ENCODE results near the gene AP1S3.

AP1S3 gene

GRCh38 chr2:223856584-223856983 is 19.2 kb upstream of the AP1S3 start:
- Histone ChIP-seq H3K9me3 (ENCODE audit: low read depth, low read length) (no peaks in the 10 kb centered on the region), H3K9ac (ENCODE audit: insufficient read length) (no peak overlapping the region), H3K36me3 (ENCODE audit: insufficient read depth, low read length) (peaks cover 11% of the 10 kb centered on the region; the same call in 1 of the 2 replicates), H3K27ac (no peak overlapping the region), H3K4me3 (no peak overlapping the region)
- no peak for TF ChIP-seq EZH2 (IDR thresholded peaks at IDR 0.05)
- no peak for TF ChIP-seq FOXP2 (optimal IDR thresholded peaks at IDR 0.05; ENCODE audit: control extremely low read depth, extremely low read length, insufficient read depth)
- no peak for TF ChIP-seq POLR2AphosphoS5 (IDR thresholded peaks at IDR 0.05; ENCODE audit: borderline replicate concordance, low read depth, low read length)
- DNase-seq (ENCODE audit: low read depth, low spot score), result no peak

GRCh38 chr2:223856021-223856420 is 18.6 kb upstream of the AP1S3 start:
- no peak overlapping the region for H3K9ac ChIP-seq (ENCODE audit: insufficient read length)
- H3K9me3 ChIP-seq (ENCODE audit: low read depth, low read length), result no peaks in the 10 kb centered on the region
- H3K4me3 ChIP-seq, result no peak overlapping the region
- peaks cover 15% of the 10 kb centered on the region; the same call in 1 of the 2 replicates for H3K36me3 ChIP-seq (ENCODE audit: insufficient read depth, low read length)
- DNase-seq (ENCODE audit: low read depth, low spot score), result no peak
- TF ChIP-seq EZH2 (IDR thresholded peaks at IDR 0.05), result no peak
- TF ChIP-seq POLR2AphosphoS5 (IDR thresholded peaks at IDR 0.05; ENCODE audit: borderline replicate concordance, low read depth, low read length), result no peak
- TF ChIP-seq FOXP2 (optimal IDR thresholded peaks at IDR 0.05; ENCODE audit: control extremely low read depth, extremely low read length, insufficient read depth), result no peak
- no peak overlapping the region for H3K27ac ChIP-seq

DNA sequence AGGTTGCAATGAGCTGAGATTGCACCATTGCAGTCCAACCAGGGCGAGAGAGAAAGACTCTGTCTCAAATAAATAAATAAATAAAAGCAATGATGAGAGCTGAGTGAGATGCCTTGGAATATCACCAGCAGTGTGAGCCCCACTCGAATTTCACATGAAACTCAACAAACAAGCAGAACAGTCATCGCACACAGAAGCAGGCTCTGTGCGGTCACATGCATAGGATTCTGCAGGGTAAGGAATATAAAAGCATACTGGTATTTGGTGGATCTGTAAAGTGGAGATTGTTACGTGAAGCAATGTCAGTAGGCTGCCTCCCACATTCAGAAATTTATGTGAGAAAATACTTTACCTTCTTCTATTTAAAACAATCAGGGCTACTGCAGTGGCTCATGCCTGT is 18.0 kb upstream of the AP1S3 start:
- TF ChIP-seq FOXP2 (optimal IDR thresholded peaks at IDR 0.05; ENCODE audit: control extremely low read depth, extremely low read length, insufficient read depth), result no peak
- TF ChIP-seq POLR2AphosphoS5 (IDR thresholded peaks at IDR 0.05; ENCODE audit: borderline replicate concordance, low read depth, low read length), result no peak
- no peak for TF ChIP-seq EZH2 (IDR thresholded peaks at IDR 0.05)
- no peak overlapping the region for H3K27ac ChIP-seq

DNA sequence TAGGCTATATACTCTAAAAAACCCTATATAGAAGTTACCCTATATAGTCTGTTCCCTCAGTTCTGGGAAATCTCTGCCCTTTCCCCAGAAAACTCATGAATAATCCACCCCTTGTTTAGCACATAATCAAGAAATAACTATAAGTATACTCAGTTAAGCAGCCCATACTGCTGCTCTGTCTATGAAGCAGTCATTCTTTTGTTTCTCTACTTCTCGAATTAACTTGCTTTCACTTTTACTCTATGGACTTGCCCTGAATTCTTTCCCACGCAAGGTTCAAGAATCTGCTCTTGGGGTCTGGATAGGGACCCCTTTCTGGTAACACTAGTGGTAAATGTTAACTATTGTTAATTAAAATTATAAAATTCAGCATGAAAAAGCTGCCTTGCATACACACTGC is 17.4 kb upstream of the AP1S3 start:
- DNase-seq (ENCODE audit: low read depth, low spot score), result no peak
- H3K36me3 ChIP-seq (ENCODE audit: insufficient read depth, low read length), result peaks cover 15% of the 10 kb centered on the region; the same call in 1 of the 2 replicates
- H3K9me3 ChIP-seq (ENCODE audit: low read depth, low read length), result no peaks in the 10 kb centered on the region
- no peak overlapping the region for H3K27ac ChIP-seq
- TF ChIP-seq POLR2AphosphoS5 (IDR thresholded peaks at IDR 0.05; ENCODE audit: borderline replicate concordance, low read depth, low read length) (no peak), EZH2 (IDR thresholded peaks at IDR 0.05) (no peak), FOXP2 (optimal IDR thresholded peaks at IDR 0.05; ENCODE audit: control extremely low read depth, extremely low read length, insufficient read depth) (no peak)
- no peak overlapping the region for H3K9ac ChIP-seq (ENCODE audit: insufficient read length)
- H3K4me3 ChIP-seq, result no peak overlapping the region

More for the DNA sequence above, 18.0 kb upstream of the AP1S3 start:
- peaks cover 15% of the 10 kb centered on the region; the same call in 1 of the 2 replicates for H3K36me3 ChIP-seq (ENCODE audit: insufficient read depth, low read length)
- DNase-seq (ENCODE audit: low read depth, low spot score), result no peak
- no peaks in the 10 kb centered on the region for H3K9me3 ChIP-seq (ENCODE audit: low read depth, low read length)
- H3K4me3 ChIP-seq, result no peak overlapping the region
- H3K9ac ChIP-seq (ENCODE audit: insufficient read length), result no peak overlapping the region

DNA sequence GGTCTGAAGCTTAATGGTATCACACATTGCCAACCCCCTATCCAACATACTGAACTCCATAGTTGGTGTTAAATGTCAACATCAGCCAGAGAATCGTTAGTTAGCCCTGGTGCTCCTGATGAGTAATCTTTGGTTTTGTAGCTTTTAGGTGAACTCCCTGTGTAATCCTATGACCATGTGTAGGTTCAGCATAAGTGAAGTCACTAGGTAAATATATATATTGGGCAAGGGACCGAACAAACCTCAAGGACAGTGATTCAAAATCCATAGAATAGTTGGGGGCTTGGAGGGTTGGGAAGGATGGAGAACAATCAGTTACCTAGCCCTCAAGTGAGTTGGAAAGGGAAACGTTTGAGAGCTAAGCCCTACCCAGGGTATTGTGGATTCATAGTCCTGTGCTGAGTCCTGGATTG is 16.0 kb upstream of the AP1S3 start:
- Histone ChIP-seq H3K36me3 (ENCODE audit: insufficient read depth, low read length) (peaks cover 25% of the 10 kb centered on the region; the same call in 1 of the 2 replicates), H3K4me3 (no peak overlapping the region)
- no peak for DNase-seq (ENCODE audit: low read depth, low spot score)

GRCh38 chr2:223852281-223852795 is 15.0 kb upstream of the AP1S3 start:
- no peak overlapping the region for H3K9ac ChIP-seq (ENCODE audit: insufficient read length)
- no peak for TF ChIP-seq FOXP2 (optimal IDR thresholded peaks at IDR 0.05; ENCODE audit: control extremely low read depth, extremely low read length, insufficient read depth)
- no peak for TF ChIP-seq POLR2AphosphoS5 (IDR thresholded peaks at IDR 0.05; ENCODE audit: borderline replicate concordance, low read depth, low read length)
- TF ChIP-seq EZH2 (IDR thresholded peaks at IDR 0.05), result no peak
- H3K36me3 ChIP-seq (ENCODE audit: insufficient read depth, low read length), result peaks cover 30% of the 10 kb centered on the region; the same call in 1 of the 2 replicates
- H3K9me3 ChIP-seq (ENCODE audit: low read depth, low read length), result no peaks in the 10 kb centered on the region
- DNase-seq (ENCODE audit: low read depth, low spot score), result no peak
- H3K27ac ChIP-seq, result no peak overlapping the region
- H3K4me3 ChIP-seq, result no peak overlapping the region

More for the DNA sequence above, 16.0 kb upstream of the AP1S3 start:
- no peak overlapping the region for H3K27ac ChIP-seq
- H3K9me3 ChIP-seq (ENCODE audit: low read depth, low read length), result no peaks in the 10 kb centered on the region
- no peak overlapping the region for H3K9ac ChIP-seq (ENCODE audit: insufficient read length)
- TF ChIP-seq EZH2 (IDR thresholded peaks at IDR 0.05) (no peak), POLR2AphosphoS5 (IDR thresholded peaks at IDR 0.05; ENCODE audit: borderline replicate concordance, low read depth, low read length) (no peak), FOXP2 (optimal IDR thresholded peaks at IDR 0.05; ENCODE audit: control extremely low read depth, extremely low read length, insufficient read depth) (no peak)

- no peak overlapping the region for H3K27ac ChIP-seq
- H3K36me3 ChIP-seq (ENCODE audit: insufficient read depth, low read length), result peaks cover 26% of the 10 kb centered on the region; the same call in 1 of the 2 replicates
- no peaks in the 10 kb centered on the region for H3K9me3 ChIP-seq (ENCODE audit: low read depth, low read length)
- no peak overlapping the region for H3K9ac ChIP-seq (ENCODE audit: insufficient read length)
- TF ChIP-seq POLR2AphosphoS5 (IDR thresholded peaks at IDR 0.05; ENCODE audit: borderline replicate concordance, low read depth, low read length) (no peak), FOXP2 (optimal IDR thresholded peaks at IDR 0.05; ENCODE audit: control extremely low read depth, extremely low read length, insufficient read depth) (no peak)
- H3K4me3 ChIP-seq, result no peak overlapping the region
- DNase-seq (ENCODE audit: low read depth, low spot score), result no peak
Measured at GRCh38 chr2:223847410-223847809, 10.0 kb upstream of the AP1S3 start.

DNA sequence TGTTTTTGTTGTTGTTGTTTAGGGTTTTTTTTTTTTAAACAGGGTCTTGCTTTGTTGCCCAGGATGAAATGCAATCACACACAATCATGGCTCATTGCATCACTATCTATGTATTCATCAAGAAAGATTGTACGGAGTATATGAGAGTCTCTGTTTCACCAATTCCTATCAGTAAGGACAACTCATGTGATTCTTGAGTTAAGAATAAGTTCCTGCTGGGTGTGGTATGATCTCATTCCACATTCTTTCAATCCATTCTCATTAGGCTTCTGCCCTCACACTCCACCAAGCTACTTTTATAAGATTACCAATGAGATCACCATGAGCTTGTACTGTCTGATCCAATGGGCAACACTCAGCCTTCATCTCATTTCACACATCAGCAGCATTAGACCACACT is 9.1 kb upstream of the AP1S3 start:
- H3K9me3 ChIP-seq (ENCODE audit: low read depth, low read length), result no peaks in the 10 kb centered on the region
- no peak overlapping the region for H3K9ac ChIP-seq (ENCODE audit: insufficient read length)
- no peak overlapping the region for H3K27ac ChIP-seq
- H3K4me3 ChIP-seq, result no peak overlapping the region
- no peak for DNase-seq (ENCODE audit: low read depth, low spot score)
- peaks cover 19% of the 10 kb centered on the region; the same call in 1 of the 2 replicates for H3K36me3 ChIP-seq (ENCODE audit: insufficient read depth, low read length)
- no peak for TF ChIP-seq POLR2AphosphoS5 (IDR thresholded peaks at IDR 0.05; ENCODE audit: borderline replicate concordance, low read depth, low read length)
- TF ChIP-seq FOXP2 (optimal IDR thresholded peaks at IDR 0.05; ENCODE audit: control extremely low read depth, extremely low read length, insufficient read depth), result no peak
- no peak for TF ChIP-seq EZH2 (IDR thresholded peaks at IDR 0.05)
